ENCODE measurements around the gene DLEU7. TPM values are rescaled to one million over a fixed set of nuclear protein-coding genes. Genes with fewer than 3 reads are reported as not detected.

The DLEU7 gene
- total RNA-seq, 1 experiment from 2014 or later: 1.5 TPM

DNA sequence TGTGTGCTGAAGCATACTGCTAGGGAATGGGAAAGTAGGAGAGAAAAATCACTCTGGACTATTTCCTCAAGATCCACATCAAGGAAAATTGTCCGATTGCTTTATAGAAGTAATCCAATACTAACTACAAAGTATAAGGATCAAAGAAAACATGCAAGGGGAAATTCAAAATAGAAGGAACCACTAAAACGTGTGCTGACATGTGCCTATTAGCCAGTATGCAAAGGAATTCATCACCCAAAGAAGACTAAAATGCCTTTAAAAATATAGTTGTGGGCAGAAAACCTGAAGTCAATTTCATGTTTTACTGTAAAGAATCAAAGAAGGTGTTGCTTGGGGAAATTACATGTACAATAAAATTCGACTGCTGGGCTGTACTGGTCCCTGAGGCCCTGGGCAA lies 14.3 kb downstream of the DLEU7 start:
- DNase-seq: no peak
- H3K27me3 ChIP-seq (ENCODE audit: insufficient read depth, low read length): no peaks in the 10 kb centered on the region
- H4K8ac ChIP-seq (replicated peaks; ENCODE audit: insufficient read length, low read depth, low read length): no peak overlapping the region
- H3K9ac ChIP-seq (ENCODE audit: extremely low read depth, insufficient read length, low read length): no peak overlapping the region
- H2AK5ac ChIP-seq (ENCODE audit: insufficient read length, low read length): no peak overlapping the region
- no peak overlapping the region for H3K23ac ChIP-seq (ENCODE audit: insufficient read length, low read depth, low read length)
- no peaks in the 10 kb centered on the region for H3K4me1 ChIP-seq (ENCODE audit: insufficient read depth, low read length)
- no peak overlapping the region for H3K56ac ChIP-seq (ENCODE audit: insufficient read length, low read depth, low read length)
- no peak overlapping the region for H2BK15ac ChIP-seq (ENCODE audit: low read depth, low read length)
- no peak overlapping the region for H2BK120ac ChIP-seq (ENCODE audit: low read depth, low read length, poor library complexity, severe bottlenecking)
- no peak overlapping the region for H2BK5ac ChIP-seq (ENCODE audit: insufficient read length, low read length)
- no peak overlapping the region for H3K4me3 Mint-ChIP-seq
- no peak overlapping the region for H3K4me2 ChIP-seq (ENCODE audit: insufficient read depth, insufficient read length, low read length)
- H3K4ac ChIP-seq (ENCODE audit: low read depth, low read length): no peak overlapping the region
- H3K23me2 ChIP-seq (ENCODE audit: insufficient read length, low read depth, low read length, poor library complexity, severe bottlenecking): no peaks in the 10 kb centered on the region
- no peak overlapping the region for H3T11ph ChIP-seq (ENCODE audit: low read length)
- no peak overlapping the region for H2BK12ac ChIP-seq (ENCODE audit: insufficient read length, low read depth, low read length)
- H3K27ac Mint-ChIP-seq: no peak overlapping the region
- H4K91ac ChIP-seq (ENCODE audit: insufficient read length, low read depth, low read length): no peak overlapping the region
- no peak overlapping the region for H2AFZ ChIP-seq (ENCODE audit: low read length)
- no peak overlapping the region for H4K5ac ChIP-seq (ENCODE audit: insufficient read length, low read depth, low read length)
- no peak overlapping the region for H3K18ac ChIP-seq (ENCODE audit: insufficient read length, low read depth, low read length)
- no CpG with 5 or more reads among the region's 3 CpGs for WGBS (ENCODE audit: extremely low coverage, insufficient read length, low lambda C conversion rate)
- no peak for TF ChIP-seq CTCF (conservative IDR thresholded peaks at IDR 0.05)
- peaks cover 55% of the 10 kb centered on the region for H3K27me3 Mint-ChIP-seq (ENCODE audit: low read depth)
- no peaks in the 10 kb centered on the region for H3K79me1 ChIP-seq (ENCODE audit: insufficient read depth, low read depth, low read length, poor library complexity, severe bottlenecking)
- peaks cover 15% of the 10 kb centered on the region in 2 experiments for H3K9me3 Mint-ChIP-seq
- no peaks in the 10 kb centered on the region for H3K79me2 ChIP-seq (ENCODE audit: insufficient read depth, low read length)
- H2BK20ac ChIP-seq (ENCODE audit: low read depth, low read length, poor library complexity, severe bottlenecking): no peak overlapping the region
- no peak overlapping the region for H3K27ac ChIP-seq (ENCODE audit: insufficient read length, low read depth, low read length)
- no peak overlapping the region for H3K14ac ChIP-seq (ENCODE audit: insufficient read depth, low read length)
- no peaks in the 10 kb centered on the region for H4K20me1 ChIP-seq (ENCODE audit: control insufficient read depth, insufficient read depth, insufficient read length)
- peaks cover 9 to 21% (median 18%) of the 10 kb centered on the region in 3 experiments for H3K36me3 Mint-ChIP-seq (ENCODE audit: insufficient read depth in 1 of 3, low read depth in 3 of 3)
- peaks cover 0 to 3% of the 10 kb centered on the region in 2 experiments; a peak in 1 of 4 replicates for H3K4me1 Mint-ChIP-seq
- H3K9me3 ChIP-seq (ENCODE audit: control insufficient read depth, low read depth, low read length): no peaks in the 10 kb centered on the region

Data from H9 (cell line).